ENCODE data around the gene MBOAT2. TPM values are rescaled to one million over a fixed set of nuclear protein-coding genes. Genes with fewer than 3 reads are reported as not detected.

The MBOAT2 gene
- total and polyA plus RNA-seq, 2 of the 13 experiments (the other 11 are each of a cell fraction or from before 2014, with no cell fraction given), result 0.11 to 0.36 TPM

GRCh38 chr2:8840475-8841091, 162.9 kb downstream of the MBOAT2 start (continued):
- TF ChIP-seq, protein P1, sequence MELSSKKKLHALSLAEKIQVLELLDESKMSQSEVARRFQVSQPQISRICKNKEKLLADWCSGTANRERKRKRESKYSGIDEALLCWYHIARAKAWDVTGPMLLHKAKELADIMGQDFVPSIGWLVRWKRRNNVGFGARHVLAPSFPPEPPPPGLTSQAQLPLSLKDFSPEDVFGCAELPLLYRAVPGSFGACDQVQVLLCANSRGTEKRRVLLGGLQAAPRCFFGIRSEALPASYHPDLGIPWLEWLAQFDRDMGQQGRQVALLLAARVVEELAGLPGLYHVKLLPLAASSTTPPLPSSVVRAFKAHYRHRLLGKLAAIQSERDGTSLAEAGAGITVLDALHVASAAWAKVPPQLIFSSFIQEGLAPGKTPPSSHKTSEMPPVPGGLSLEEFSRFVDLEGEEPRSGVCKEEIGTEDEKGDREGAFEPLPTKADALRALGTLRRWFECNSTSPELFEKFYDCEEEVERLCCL (CRISPR knock-in tag; IDR thresholded peaks at IDR 0.05; ENCODE audit: borderline replicate concordance), result no peak
- TF ChIP-seq ZBTB34 (CRISPR knock-in tag; IDR thresholded peaks at IDR 0.05), result no peak
- TF ChIP-seq, protein P2, sequence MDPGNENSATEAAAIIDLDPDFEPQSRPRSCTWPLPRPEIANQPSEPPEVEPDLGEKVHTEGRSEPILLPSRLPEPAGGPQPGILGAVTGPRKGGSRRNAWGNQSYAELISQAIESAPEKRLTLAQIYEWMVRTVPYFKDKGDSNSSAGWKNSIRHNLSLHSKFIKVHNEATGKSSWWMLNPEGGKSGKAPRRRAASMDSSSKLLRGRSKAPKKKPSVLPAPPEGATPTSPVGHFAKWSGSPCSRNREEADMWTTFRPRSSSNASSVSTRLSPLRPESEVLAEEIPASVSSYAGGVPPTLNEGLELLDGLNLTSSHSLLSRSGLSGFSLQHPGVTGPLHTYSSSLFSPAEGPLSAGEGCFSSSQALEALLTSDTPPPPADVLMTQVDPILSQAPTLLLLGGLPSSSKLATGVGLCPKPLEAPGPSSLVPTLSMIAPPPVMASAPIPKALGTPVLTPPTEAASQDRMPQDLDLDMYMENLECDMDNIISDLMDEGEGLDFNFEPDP (CRISPR knock-in tag; conservative IDR thresholded peaks at IDR 0.05), result no peak
- TF ChIP-seq ZNF382 (CRISPR knock-in tag; IDR thresholded peaks at IDR 0.05; ENCODE audit: borderline replicate concordance), result no peak
- TF ChIP-seq SRSF9 (IDR thresholded peaks at IDR 0.05; ENCODE audit: borderline replicate concordance, insufficient read depth, low read depth, low read length, poor library complexity, severe bottlenecking), result no peak
- TF ChIP-seq SOX5 (CRISPR knock-in tag; IDR thresholded peaks at IDR 0.05; ENCODE audit: borderline replicate concordance), result peak; percentile 90
- TF ChIP-seq ZNF562 (CRISPR knock-in tag; IDR thresholded peaks at IDR 0.05; ENCODE audit: borderline replicate concordance), result no peak
- TF ChIP-seq TOPORS (CRISPR knock-in tag; IDR thresholded peaks at IDR 0.05), result no peak
- TF ChIP-seq ATAD3A (CRISPR knock-in tag; IDR thresholded peaks at IDR 0.05), result no peak
- no peak for TF ChIP-seq SNRNP70 (IDR thresholded peaks at IDR 0.05; ENCODE audit: low read depth, low read length)
- no peak for TF ChIP-seq ZNF333 (CRISPR knock-in tag; IDR thresholded peaks at IDR 0.05; ENCODE audit: borderline replicate concordance)
- peak; percentile 42; the same call in 1 of the 2 replicates for TF ChIP-seq ZFP36L1 (CRISPR knock-in tag; IDR thresholded peaks at IDR 0.05)
- no peak for TF ChIP-seq ZSCAN30 (CRISPR knock-in tag; IDR thresholded peaks at IDR 0.05)
- TF ChIP-seq HES4 (CRISPR knock-in tag; IDR thresholded peaks at IDR 0.05; ENCODE audit: borderline replicate concordance), result no peak
- no peak for TF ChIP-seq ZNF234 (CRISPR knock-in tag; conservative IDR thresholded peaks at IDR 0.05)
- TF ChIP-seq ZNF800 (CRISPR knock-in tag; IDR thresholded peaks at IDR 0.05), result 0 out of 2 replicates have a peak, but pooled peaks have one; percentile 62
- no peak for TF ChIP-seq BRD4 (CRISPR knock-in tag; IDR thresholded peaks at IDR 0.05)
- TF ChIP-seq THRA (CRISPR knock-in tag; IDR thresholded peaks at IDR 0.05; ENCODE audit: borderline replicate concordance), result peak; percentile 76; the same call in 1 of the 2 replicates
- no peak for TF ChIP-seq MEIS1 (CRISPR knock-in tag; IDR thresholded peaks at IDR 0.05; ENCODE audit: borderline replicate concordance)
- TF ChIP-seq ZNF317 (CRISPR knock-in tag; IDR thresholded peaks at IDR 0.05), result 0 out of 2 replicates have a peak, but pooled peaks have one; percentile 39
- TF ChIP-seq ZNF530 (CRISPR knock-in tag; IDR thresholded peaks at IDR 0.05; ENCODE audit: low read depth), result no peak
- TF ChIP-seq ZNF749 (CRISPR knock-in tag; IDR thresholded peaks at IDR 0.05; ENCODE audit: borderline replicate concordance), result no peak

Data from HepG2 (cell line).